Stimulated activated CD4-positive, alpha-beta T cell treated with anti-CD3 and anti-CD28 coated beads, Interleukin-15, amount 100 ng/mL, for 1 hour (primary cell): Measurements from ENCODE around the gene TXNRD2.

Experiments used
- DNase-seq, 2 donors: peaks; one replicate each; pipeline ENCODE4 v3.0.0-alpha.2; 2020; ENCODE audit warnings: low read depth in 1 of 2, low spot score in 1 of 2

Gene TXNRD2

DNA sequence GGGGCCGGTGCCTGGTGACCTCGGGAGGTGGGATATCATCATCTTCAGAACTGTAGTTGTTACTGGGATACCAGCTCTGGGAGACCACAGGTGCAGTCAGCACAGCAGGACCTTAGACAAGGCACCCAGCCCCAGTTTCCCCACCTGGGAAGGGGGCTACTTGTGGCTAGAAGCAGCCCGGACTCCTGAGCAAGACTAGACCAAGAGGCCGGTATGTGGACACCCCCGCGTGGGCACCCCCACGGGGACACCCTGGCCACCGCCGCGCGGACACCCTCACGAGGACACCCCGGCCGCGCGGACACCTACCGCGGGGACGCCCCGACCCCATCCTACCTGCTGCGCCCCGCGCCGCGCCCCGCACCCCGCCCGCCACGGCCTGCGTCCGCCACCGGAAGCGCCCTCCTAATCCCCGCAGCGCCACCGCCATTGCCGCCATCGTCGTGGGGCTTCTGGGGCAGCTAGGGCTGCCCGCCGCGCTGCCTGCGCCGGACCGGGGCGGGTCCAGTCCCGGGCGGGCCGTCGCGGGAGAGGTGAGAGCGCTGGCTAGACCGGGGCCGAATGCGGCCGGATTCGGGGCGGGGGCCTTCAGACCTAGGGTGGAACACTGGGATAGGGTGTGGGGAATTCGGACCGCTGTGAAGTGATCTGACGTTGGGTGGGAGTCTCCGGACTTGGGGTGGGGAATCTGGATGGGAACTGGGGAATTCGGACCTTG, at the start of gene TXNRD2, which contains the start of gene COMT:
TXNRD2 (minus strand) TSS at position 454 of the 718 bp plus-strand sequence; CDS start at position 439, 15 bp downstream.
COMT (plus strand) TSS at position 408 of the 718 bp plus-strand sequence. CDS start 20,755 bp downstream, outside the sequence.
- DNase-seq, result peak; percentile 50 to 63

DNA sequence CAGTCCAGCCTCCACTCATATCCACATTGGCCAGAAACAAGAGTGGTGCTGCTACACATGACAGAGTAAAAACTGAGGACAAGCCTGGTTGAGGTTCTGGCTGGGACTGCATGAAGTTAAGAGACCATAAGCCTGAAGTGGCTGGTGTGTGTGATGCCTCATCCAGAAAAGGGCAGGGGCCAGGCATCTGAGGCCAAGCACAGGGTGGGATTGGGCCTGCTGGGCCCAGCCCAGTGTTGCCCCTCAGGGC, 49.7 kb upstream of the TXNRD2 start:
- no peak for DNase-seq

DNA sequence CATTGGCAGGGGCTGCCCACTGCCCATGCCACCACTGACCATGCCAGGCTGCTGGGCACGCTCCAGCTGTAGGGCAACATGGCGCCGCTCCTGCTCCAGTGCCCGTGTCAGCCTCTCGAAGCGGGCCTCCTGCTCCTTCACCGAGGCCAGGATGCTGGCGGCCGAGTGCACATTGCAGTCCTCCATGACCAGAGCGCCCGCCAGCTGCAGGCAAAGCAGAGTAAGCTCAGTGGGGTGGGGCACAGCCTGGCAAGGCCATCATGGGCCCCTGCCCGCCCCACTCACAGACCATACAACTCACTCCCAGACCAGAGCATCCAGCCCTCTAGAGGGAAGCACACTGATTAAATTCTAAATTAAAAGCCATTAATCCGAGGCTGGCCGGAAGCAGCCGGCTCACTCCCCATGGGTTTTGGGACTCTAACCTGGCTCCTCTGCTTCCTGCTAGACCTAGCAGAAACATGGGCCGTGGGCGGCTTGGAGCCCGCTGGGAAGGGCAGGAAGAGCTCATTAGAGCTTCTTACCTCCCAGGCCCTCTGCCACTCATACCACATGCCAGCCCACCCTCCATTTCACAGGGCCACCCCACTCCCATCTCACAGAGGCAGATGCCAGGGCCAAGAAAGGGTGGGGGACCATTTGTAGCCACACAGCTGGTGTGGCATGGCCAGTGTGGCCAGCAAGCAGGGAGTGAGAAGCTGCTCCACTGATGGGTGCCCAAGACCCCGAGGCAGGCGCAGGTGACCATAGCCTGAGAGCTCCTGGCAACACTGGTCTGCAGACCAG, 49.2 kb upstream of the TXNRD2 start:
- DNase-seq, result no peak

DNA sequence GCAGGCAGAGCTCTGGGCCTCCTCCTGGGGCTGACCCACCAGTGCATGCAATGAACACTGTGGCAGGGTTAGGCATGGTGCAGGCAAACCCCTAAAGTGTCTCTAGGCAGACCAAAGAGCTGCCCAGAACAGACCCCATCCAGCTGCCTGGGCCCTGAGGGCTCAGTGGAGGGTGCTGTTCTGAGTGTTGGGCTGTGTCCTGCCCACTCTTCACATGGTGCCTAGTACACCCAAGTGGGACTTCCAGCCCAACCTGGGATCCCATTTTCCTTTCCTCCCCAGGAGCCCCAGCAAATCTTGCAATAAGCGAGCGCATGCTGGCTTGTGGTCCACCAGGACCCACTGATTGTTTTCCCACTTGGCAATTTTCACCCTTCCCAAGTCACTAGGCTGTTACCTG, 48.6 kb upstream of the TXNRD2 start:
- no peak for DNase-seq

DNA sequence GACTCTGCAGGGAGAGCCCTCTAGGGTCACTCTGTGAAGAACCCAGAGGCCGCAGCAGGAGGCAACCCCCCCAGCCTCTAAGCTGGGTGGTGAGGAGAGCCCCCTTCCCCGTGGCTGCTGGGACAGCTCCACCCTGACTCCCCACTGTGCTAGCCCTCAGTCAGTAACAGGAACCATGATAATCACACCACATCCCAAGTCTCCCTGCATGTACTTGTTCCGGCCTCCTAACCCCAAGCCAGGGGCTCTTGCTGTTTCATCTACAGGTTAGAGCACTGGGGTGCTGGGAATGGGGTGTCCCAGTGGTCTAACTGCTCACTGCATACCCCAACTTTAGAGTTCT, 48.1 kb upstream of the TXNRD2 start:
- DNase-seq, result no peak

DNA sequence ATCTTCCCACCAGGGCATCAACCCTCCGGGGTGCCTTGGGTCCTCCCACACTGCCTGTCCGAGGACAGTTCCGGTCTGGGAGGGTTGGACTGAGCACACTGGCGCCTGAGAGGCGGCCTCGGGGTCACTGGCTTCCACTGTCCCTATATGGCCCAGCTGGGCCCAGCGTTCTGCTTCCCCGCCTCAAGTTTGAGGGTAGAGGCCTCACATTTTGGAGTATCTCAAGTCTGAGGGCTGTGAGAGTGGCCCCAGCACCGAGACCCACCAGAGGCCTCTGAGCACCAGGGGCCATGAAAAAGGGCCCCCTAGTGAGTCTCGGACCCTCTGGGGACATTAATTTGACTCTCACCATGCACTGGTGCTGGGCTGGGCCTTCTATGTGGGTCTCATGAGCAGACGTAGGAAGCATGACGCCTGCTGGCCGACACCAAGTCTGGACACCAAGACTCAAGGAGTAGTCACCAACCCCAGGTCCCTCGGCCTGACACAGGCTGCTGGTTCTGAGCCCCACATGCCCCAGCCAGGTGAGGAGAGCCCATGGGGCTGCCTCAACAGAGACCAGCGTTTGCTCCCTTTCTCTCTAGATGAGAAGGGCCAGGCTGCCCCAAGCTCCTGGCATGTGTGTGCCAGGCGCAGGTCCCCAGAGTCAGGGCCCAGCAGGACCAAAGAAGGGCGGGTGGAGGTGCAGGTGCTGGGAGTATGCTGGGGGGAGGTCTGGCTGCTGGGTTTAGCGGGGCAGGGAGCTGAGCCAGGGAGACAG, 47.5 kb upstream of the TXNRD2 start:
- no peak for DNase-seq

DNA sequence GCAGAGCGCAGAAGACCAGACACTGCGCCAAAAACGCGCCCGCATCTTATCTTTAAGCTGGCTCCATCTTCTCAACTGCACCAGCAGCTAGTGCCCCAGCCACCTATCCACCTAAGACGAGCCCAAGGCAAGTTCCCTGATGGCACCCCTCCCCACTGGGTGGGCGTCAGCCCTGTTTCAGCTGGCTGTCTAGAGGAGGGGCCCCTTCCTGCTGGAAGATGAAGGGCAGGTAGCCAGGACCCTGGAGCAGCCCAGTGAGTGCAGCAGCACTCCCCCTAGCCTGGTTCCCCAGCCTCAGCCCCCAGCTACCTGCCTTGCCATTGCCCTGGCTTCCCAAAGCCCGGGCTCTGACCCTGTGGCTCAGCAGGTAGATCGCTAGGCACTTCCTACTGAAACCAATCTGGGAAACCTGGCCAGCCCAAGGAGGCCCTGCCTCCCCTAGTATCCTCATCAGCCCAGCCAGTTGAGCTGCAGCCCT, 46.8 kb upstream of the TXNRD2 start:
- no peak for DNase-seq

DNA sequence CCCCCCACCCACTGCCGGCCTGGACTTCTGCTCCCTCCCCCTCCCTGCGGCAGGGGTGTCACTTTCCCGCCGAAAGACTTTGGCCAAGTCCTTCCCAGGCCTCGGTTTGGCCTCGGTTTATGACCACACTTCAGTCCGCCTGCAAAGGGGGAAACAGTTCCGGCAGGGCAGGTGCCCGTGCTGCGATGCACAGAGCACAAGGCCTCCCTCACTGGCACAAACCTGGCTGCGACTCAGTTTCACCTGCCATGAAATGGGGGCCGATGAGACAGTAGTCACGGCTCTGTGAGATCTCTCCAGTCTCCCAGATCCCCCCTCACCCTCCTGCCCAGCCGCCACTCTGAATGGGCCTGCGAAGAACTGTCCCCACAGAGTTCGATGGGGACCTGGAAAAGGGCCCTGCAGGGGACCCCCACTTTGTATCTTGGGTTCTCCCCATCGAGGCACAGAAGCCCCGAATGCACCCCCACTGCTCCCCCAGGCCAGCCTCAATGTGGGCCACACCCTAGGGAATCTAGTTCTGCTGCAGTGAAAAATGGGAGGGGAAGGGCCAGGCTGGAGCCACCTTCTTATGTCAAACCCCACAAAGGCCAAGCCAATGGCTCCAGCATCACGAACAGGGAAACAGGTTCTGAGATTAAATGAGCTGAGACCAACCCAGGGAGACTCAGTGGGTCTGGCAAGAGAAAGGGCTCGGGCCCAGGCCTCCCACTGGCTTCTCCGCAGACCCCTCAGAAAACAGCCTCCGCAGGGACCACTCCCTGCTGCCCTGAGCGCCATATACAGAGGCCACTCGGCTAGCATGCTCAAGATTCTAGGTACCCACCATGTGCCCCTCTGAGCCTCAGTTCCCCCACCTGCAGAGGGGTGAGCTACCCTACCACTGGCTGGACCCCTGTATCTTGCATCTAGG, 46.0 kb upstream of the TXNRD2 start:
- DNase-seq, result no peak

DNA sequence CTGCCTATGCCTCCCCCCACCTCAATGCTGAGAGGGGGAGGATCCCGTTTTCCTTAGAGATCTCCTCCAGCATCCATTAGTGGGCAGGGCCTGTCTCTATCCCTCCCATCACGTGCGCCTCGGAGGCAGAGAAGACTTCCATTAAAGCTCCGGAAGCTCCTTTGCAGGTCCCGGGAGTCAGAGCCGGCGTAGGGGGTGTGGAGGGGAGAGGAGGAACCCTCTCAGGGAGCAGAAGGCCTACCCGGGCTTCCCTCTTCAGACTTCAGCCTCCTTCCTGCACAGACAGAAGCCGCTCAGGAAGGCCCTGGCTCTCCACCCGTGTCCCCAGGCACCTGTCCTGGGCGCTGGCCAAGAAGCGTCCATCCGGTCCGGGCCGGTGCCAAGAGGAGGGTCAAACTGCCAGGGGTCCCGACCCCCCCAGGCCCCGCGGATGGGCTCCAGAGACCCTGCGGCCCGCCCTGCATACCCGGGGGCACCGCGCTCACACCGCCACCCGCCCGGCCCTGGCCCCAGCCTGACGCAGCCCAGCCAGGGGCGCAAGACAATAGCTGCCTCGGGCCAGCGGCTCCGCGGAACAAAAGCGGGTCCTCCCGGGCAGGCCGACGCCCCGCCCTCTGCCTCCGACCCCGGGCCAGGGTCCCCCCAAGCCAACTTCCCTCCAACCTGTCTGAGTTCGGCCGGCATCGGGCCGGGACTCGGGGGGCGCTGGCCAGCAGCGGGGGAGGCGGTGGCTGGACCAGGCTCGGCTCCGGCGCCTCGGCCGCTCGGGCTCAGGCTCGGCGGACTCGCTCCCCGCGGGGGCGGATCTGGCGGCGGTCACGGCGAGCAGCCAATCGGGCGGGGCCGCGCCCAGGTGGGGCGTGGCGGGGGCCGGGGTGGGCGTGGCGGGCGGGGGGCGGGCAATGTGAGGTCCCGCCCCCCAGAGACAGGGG, 45.1 kb upstream of the TXNRD2 start:
- DNase-seq, result peak; percentile 45 to 47

DNA sequence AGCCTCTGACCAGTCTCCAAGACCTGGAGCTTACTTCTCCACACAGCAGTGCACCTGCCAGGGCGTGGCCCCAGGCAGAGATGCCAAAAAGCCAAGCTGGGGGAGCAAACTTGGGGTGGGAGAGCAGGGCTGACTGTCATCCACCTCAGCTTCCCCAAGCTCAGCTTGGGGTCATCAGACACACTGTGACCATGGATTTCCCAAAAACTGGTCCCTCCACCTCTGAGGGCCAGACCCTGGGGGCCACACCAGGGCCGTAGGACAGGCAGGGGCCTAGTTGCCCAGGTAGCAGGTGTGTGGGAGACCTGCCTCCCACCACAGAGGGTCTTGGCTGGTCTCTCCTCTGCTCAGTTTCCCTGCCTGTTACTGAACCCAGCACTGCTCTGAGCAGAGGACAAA, 44.4 kb upstream of the TXNRD2 start:
- no peak for DNase-seq

DNA sequence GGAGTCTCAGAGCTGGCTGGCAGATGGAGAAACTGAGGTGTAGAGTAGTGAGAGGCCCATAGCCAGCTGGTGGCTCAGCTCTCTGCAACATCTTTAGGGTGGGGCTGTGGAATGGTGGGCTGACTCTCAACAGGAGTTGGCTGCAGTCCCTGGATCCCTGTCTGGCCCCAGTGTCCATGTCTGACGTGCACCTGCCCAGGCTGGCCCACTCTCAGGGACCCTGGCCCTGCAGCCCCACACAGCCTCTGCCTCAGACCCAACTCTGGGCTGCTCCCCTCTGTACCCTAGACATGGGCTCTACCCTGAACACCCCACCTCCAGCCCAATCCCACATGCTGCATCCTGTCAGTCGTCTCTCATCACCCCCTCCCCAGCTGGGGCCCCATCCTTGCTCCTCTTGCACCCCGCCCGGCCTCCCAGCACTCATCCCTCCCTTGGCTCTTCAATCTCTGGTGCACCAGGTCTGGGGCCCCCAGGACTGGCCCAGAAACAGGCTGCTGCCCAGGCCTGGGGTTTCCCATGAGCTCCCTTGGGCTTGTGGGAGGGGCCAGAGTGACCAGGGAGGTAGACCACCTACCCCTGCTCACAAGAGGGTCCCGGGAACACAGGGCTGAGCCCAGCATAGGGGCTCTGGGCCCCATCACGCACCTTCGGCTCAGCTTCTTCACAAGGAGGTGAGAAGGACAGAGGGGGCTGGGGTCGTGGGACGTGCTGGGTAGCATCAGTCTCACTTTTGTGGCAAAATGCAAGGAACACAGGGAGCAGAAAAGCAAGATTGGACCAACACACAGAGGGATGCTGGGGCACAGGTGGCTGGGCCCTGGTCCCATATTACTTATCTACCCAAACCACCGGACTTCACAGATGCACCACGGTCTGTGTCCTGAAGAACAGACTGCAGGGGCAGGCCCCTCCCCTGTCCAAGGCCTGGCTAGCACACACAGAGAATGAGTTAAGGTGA, 43.5 kb upstream of the TXNRD2 start:
- DNase-seq, result no peak

DNA sequence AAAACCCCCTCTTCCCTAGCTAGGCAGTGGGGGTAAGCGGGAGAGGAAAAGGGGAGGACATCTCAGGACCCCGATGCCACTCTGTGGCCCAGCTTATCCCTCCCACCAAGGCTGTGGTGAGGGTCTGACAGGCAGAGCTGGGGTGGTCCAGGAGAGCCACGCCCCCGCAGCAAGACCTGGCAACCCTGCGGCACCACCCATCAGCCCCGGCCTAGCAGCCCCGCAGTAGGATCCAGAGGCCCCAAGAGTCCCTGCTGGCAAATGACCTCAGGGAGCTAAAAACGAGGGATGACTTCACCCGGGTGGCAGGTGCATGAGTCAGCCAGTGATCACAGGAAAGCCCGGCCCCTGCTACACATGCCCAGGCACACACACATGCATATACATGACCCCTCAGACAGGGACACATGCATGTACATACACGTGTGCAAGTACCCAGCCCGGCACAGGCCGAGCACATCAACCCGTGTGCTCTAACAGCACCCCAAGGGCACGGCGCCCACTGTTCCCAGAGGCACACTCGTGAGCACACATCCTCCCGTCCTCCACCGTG, 42.7 kb upstream of the TXNRD2 start:
- DNase-seq, result no peak

DNA sequence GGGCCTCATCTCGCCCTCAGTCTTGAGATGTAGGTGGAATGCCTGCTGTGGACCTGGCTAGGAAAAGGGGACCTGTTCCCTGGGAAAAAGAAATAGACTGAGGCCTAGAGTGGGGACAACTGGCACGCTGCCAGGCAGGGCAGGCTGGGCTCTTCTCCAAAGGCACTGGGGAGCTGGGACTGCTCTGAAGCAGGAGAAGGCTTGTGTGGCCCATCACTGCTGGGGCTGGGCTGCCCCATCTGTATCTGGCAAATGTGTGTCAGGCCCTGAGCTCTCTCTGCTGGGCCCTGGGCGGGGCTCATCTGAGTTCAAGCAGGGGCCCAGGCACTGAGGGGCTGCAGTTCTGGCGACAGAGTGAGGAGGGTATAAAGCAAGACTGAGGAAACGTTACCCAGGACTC, 42.1 kb upstream of the TXNRD2 start:
- no peak for DNase-seq

DNA sequence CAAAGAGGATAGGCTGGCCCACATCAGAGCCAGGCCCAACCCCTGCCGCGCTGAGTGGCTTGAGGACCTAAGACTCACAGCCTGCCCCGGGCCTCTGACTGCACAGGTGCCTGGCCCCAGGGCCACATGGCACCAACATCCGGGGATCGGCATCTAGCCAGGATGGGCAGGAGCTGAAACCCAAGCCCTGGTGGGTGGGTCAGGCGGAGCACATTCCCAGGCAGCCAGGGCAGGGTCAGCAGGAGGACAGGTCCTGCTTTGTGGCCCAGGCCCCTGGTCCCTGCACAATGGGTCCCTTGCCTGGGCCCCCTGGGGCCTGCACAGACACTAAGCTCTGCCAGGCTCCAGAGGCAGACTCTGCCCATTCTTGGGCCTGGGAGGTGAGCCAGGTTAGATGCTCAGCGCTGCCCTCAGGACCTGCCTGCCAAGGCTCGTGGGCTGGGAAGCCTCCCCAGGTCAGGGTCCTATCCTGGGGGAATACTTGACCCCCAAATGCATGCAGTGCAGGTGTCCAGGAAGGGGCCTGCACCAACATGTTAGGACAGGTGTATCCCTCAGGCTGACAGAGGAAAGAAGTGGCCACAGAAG, 41.5 kb upstream of the TXNRD2 start:
- no peak for DNase-seq

DNA sequence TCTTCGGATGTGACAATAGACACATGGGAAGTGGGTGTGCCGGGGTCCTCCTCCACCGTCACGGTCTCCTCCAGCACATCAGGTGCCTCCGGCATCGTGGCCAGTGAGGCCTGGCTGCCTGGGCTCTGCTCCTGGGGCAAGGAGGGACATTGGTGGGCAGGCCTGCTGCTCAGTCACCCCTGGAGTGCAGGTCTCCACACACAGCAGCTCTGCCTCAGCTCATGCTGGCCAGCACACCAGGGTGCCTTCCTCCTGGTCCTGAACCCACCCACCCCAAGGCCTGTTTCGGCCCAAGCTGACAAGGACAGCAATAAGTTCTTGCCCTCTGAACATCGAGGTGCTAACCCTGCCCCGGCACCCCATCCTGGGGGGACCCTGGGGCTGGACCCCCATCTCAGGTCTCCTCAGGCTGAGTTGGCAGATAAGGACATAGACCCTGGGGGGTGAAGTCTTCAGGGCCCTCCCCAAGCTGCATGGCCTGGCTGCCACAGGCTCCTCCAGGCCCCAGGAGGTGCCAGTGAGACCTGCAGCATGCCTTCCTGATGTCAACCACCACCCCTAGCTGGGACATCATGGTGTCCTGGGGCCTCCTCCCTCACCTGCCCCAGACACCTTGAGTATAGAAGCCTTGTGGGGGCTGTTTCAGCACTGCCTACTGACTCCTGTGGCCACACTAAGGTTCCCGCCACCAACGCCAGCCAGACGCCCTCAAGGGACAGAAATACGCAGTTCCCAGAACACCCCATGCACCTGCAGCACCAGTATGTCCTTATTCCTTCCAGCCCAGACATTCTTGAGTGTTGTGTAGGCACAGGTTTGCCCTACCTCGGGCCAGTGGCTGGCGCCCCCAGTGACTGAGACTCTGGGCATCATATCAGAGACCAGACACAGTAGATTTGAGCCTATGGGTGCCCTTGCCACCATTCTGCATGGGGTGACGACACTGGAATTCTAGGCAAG, 40.6 kb upstream of the TXNRD2 start:
- no peak for DNase-seq

DNA sequence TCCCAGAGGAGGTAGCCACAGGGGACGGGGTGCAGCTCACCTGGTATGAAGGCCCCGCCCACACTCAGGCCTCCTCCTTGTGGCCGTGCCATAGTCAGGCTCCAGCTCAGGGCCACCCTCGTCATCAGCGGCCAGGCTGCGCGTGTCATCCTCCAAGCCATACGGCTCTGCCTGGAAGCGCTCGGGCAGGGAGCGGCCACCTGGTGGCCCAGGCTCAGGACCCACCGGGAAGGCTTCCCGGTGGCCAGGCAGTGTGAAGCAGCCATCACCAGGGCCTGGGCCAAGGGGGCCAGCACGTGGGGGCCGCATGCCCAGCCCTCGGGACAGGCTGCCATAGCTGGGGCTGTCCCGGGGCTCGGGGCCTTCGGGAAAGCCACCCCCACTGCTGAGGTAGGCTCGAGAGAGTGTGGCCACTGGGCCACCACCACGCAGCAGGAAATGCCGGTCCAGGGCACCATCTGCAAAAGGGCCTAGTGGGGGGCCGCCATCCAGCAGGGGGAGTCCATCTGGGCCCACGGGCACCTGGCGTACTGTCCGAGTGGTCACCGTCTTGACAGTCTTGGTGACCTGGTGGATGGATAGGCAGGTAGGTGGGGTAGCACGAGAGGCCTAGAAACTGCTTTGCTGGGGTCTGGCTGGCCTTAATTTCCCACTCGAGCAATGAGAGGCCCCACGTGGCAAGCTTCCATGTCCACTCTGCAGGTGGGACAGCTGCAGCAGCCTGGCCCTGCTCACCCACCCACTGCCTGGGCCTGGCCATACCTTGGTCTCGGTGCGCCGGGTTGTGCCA, 39.7 kb upstream of the TXNRD2 start:
- no peak for DNase-seq
